Common myeloid progenitor, CD34-positive (primary cell): ENCODE results near the gene SCAPER.

Source experiments
- CTCF ChIA-PET: fragments of 350-600 bp; sonication (Branson Sonifier 250); formaldehyde crosslinking; loops from one replicate; lab custom pipeline; 2021; ENCODE audit warnings: antibody characterized with exemption; lab: Charles Lee
- POLR2A ChIA-PET: fragments of 350-600 bp; sonication (Branson Sonifier 250); formaldehyde crosslinking; loops from one replicate; lab custom pipeline; 2021; ENCODE audit warnings: antibody characterized with exemption; lab: Charles Lee
- DNase-seq, 3 donors: peaks; one replicate each; pipeline versions ENCODE4 v3.0.0 to v3.0.0-alpha.2; 2013
- H3K27ac ChIP-seq, 2 experiments: 1 replicate in 1 of 2; 2 replicates in 1 of 2; pipeline ENCODE4 v1.7.0; 2013; ENCODE audit warnings: inconsistent platforms in 2 of 2, low read length in 2 of 2, mild to moderate bottlenecking in 2 of 2, low read depth in 1 of 2, moderate library complexity in 1 of 2; ENCODE audit not compliant: severe bottlenecking in 2 of 2, insufficient read depth in 1 of 2, poor library complexity in 1 of 2
- H3K27me3 ChIP-seq, 5 experiments: replicated peaks in 2 of 5; 1 replicate in 3 of 5; 2 replicates in 2 of 5; pipeline versions ENCODE4 v1.6.1 to v1.7.0; 2013; ENCODE audit warnings: low read length in 4 of 5, mild to moderate bottlenecking in 2 of 5, moderate library complexity in 2 of 5, inconsistent platforms in 1 of 5; ENCODE audit not compliant: insufficient read depth in 5 of 5, control insufficient read depth in 4 of 5
- H3K36me3 ChIP-seq, 4 experiments: 1 replicate in 2 of 4; 2 replicates in 2 of 4; pipeline versions ENCODE4 v1.6.1 to v1.7.0; 2013; ENCODE audit warnings: low read length in 3 of 4, control low read depth in 1 of 4, mild to moderate bottlenecking in 1 of 4; ENCODE audit not compliant: control insufficient read depth in 4 of 4, insufficient read depth in 4 of 4
- H3K4me1 ChIP-seq, 4 experiments: 1 replicate in 3 of 4; 2 replicates in 1 of 4; pipeline versions ENCODE4 v1.6.1 to v1.7.1; 2013; ENCODE audit warnings: low read length in 3 of 4, mild to moderate bottlenecking in 3 of 4, control low read depth in 1 of 4, inconsistent platforms in 1 of 4, moderate library complexity in 1 of 4; ENCODE audit not compliant: control insufficient read depth in 4 of 4, insufficient read depth in 4 of 4; ENCODE audit errors: control extremely low read depth in 1 of 4
- H3K4me3 ChIP-seq, 7 experiments: 1 replicate in 4 of 7; 2 replicates in 3 of 7; pipeline versions ENCODE4 v1.5.1 to v1.7.0; 2013; ENCODE audit warnings: mild to moderate bottlenecking in 7 of 7, low read length in 6 of 7, moderate library complexity in 6 of 7, inconsistent platforms in 2 of 7, low read depth in 2 of 7, control low read depth in 1 of 7; ENCODE audit not compliant: insufficient read depth in 4 of 7, control insufficient read depth in 1 of 7; ENCODE audit errors: extremely low read depth in 1 of 7
- H3K9me3 ChIP-seq, 5 experiments: 1 replicate in 4 of 5; 2 replicates in 1 of 5; pipeline versions ENCODE4 v1.6.1 to v1.7.1; 2013; ENCODE audit warnings: low read length in 4 of 5, mild to moderate bottlenecking in 2 of 5, inconsistent platforms in 1 of 5, low read depth in 1 of 5, moderate library complexity in 1 of 5; ENCODE audit not compliant: control insufficient read depth in 4 of 5, insufficient read depth in 2 of 5; ENCODE audit errors: control extremely low read depth in 1 of 5
- WGBS: methylation state at CpG from one replicate; pipeline ENCODE4 v1.1.5; 2013; ENCODE audit not compliant: insufficient coverage; 5-methylcytosine and 5-hydroxymethylcytosine counted together

Gene SCAPER

GRCh38 chr15:76349301-76350070, 555.7 kb downstream of the SCAPER start:
- POLR2A ChIA-PET, result no interaction called here
- CTCF ChIA-PET, result interaction anchor here (0.7 to 1.4 kb wide), 2 partner anchors 9 to 13 kb away, joined by 3 to 4 read pairs; partner anchors contain the start of gene ISL2
- H3K36me3 ChIP-seq, result peaks cover 0 to 3% (median 0%) of the 10 kb centered on the region in 4 experiments
- H3K9me3 ChIP-seq, result no peaks in the 10 kb centered on the region
- no CpG with 5 or more reads among the region's 1 CpG for WGBS
- H3K27me3 ChIP-seq, result peaks cover 23 to 58% (median 31%) of the 10 kb centered on the region in 5 experiments
- peaks cover 0 to 19% (median 18%) of the 10 kb centered on the region in 4 experiments for H3K4me1 ChIP-seq
- no peak for DNase-seq
- no peak overlapping the region for H3K27ac ChIP-seq
- no peak overlapping the region for H3K4me3 ChIP-seq

DNA sequence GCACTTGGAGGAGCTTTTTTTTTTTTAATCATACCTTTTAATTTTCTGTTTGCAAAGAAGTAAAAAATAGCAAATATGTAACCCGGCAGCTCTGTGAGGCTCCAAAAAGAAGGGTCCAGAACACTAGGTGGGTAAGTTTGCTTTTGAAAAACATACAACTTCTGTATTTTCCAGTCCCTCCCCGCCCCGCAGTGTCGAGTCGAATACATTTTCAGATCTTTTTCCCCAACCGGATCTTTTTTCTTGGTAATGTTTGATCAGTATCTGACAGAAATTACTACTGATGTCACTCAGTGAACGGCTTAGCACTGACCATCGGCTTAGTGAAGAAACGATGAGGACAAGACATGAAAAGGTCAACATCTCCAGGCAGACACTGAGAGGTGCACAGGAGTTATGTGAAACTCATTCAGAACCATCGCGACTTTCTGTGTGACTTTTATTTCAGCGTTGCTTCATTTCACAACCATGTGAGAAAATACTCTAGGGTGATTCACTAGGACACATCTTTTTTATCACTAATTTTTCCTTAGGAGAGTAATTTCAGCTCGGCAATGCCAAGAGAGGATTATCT, 557.6 kb downstream of the SCAPER start:
- WGBS, result 43% methylated on average over 8 of the region's 13 CpGs

DNA sequence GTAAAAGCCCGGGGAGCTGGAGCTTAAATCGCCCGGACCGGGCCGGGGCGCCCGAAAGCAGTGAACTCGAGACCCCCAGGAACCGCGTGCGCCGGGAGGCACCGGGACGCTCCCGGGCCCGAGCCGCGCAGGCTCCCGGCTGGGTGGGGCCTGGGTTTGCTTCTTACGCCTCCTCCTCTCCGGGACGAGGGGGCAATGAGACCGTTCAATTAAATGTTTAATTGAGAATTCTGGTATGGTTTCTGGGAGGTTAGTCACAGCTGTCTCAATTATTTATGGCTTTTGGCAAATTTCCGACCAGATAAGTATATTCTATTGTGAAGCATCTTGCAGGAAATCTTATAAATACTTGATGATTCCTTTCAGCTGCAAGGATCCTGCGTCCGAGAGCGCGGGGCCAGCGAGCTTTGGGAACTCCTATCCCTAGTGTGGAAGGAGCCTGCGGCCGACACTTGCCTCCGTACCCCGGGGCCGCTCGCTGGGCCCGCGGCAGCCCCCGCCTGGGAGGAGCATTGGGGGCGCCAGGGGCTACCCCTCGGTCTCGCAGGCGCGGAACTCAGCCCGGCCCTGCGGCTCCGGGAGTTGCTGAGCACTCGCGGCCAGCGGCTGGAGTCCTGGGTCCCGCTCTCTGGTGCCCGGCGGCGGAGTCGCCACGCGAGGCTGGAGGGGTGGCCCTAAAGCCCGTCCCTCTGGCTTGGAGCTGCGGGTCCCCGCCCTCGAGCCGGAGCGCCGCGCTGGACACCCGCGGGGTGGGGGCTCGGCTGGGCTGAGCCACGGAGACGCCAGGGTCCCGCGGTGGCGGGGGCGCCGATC, 558.3 kb downstream of the SCAPER start:
- H3K27me3 ChIP-seq, result peaks cover 30 to 83% (median 47%) of the 10 kb centered on the region in 5 experiments
- ChIA-PET CTCF (interaction anchor here (3.0 to 4.1 kb wide), 3 partner anchors 8 to 17 kb away, joined by 8 to 28 read pairs (median 13); partner anchors contain the start of gene ISL2), POLR2A (no interaction called here)

More for the DNA sequence above, 557.6 kb downstream of the SCAPER start:
- Histone ChIP-seq H3K4me1 (peaks cover 0 to 27% (median 24%) of the 10 kb centered on the region in 4 experiments), H3K27me3 (peaks cover 30 to 78% (median 43%) of the 10 kb centered on the region in 5 experiments), H3K4me3 (peak overlapping the region in 1 of 7 experiments; percentile 43), H3K27ac (no peak overlapping the region), H3K9me3 (no peaks in the 10 kb centered on the region), H3K36me3 (peaks cover 0 to 3% (median 0%) of the 10 kb centered on the region in 4 experiments)
- CTCF ChIA-PET, result interaction anchor here (3.0 to 4.1 kb wide), 3 partner anchors 8 to 17 kb away, joined by 8 to 28 read pairs (median 13); partner anchors contain the start of gene ISL2
- POLR2A ChIA-PET, result no interaction called here
- peak in 2 of 3 donors; percentile 29 to 40 for DNase-seq

DNA sequence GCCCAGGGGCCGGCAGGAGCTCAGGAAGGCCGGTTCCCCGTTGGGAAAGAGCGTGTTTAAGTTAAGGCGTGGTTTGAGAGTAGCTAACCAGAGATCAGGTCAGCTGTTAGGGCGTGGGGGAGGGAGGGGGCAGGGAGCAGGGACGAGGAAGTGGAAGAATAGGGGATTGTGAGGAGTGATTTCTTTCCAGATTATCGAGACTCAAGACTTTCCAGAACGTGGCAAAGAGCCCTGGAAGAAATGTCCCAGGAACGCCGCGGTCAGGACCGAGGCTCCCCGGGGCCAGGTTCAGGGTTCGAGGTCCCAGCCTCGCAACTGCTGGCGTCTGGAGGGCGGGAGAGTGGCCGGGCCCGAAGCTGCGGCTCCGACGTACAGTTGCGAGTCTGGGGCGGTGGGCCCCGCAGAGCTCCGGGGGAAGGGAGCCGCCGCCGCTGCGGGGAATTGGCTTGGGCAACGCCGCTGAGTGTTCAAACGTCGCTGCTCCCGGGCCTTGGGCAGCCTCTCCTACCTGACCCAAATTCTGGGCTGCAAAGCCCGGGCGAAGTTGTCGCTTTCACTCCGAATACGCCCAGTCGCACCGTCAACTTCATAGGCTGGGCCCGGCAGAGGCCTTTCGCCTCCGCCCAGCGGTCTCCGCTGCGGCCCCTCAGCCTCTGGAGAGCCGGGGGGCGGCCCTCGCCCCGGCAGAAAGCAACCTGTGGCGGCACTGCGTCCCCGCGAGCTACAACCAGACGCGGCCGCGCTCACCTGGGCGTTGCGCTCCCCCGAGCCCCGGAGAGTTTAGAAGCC, 559.1 kb downstream of the SCAPER start:
- Histone ChIP-seq H3K4me3 (peak overlapping the region in 6 of 7 experiments; percentile 30 to 64 (median 46)), H3K27me3 (peaks cover 30 to 91% (median 50%) of the 10 kb centered on the region in 5 experiments), H3K36me3 (peaks cover 0 to 3% (median 0%) of the 10 kb centered on the region in 4 experiments), H3K9me3 (no peaks in the 10 kb centered on the region), H3K4me1 (peaks cover 0 to 39% (median 35%) of the 10 kb centered on the region in 4 experiments), H3K27ac (no peak overlapping the region)
- CTCF ChIA-PET, result interaction anchor here (2.1 to 4.1 kb wide), 4 partner anchors 9 to 56 kb away, joined by 7 to 28 read pairs (median 10); partner anchors contain the start of gene ISL2
- WGBS, result 2% methylated on average over 50 of the region's 65 CpGs
- DNase-seq, result peak in 2 of 3 donors; percentile 22 to 44
- POLR2A ChIA-PET, result no interaction called here

More for the DNA sequence above, 558.3 kb downstream of the SCAPER start:
- peaks cover 0 to 31% (median 27%) of the 10 kb centered on the region in 4 experiments for H3K4me1 ChIP-seq
- no peaks in the 10 kb centered on the region for H3K9me3 ChIP-seq
- peak overlapping the region in 6 of 7 experiments; percentile 10 to 64 (median 46) for H3K4me3 ChIP-seq
- peaks cover 0 to 3% (median 0%) of the 10 kb centered on the region in 4 experiments for H3K36me3 ChIP-seq
- WGBS, result 3% methylated on average over 54 of the region's 74 CpGs
- peak in 2 of 3 donors; percentile 74 to 76 for DNase-seq
- H3K27ac ChIP-seq, result no peak overlapping the region

- H3K4me3 ChIP-seq, result no peak overlapping the region
- no peak overlapping the region for H3K27ac ChIP-seq
Observed at GRCh38 chr15:76345583-76345879, 559.6 kb downstream of the SCAPER start.

More at GRCh38 chr15:76345583-76345879, 559.6 kb downstream of the SCAPER start:
- peak in 1 of 3 donors; percentile 13 for DNase-seq
- Histone ChIP-seq H3K9me3 (no peaks in the 10 kb centered on the region), H3K4me1 (peaks cover 0 to 44% (median 40%) of the 10 kb centered on the region in 4 experiments), H3K27me3 (peaks cover 30 to 94% (median 53%) of the 10 kb centered on the region in 5 experiments), H3K36me3 (peaks cover 0 to 3% (median 0%) of the 10 kb centered on the region in 4 experiments)
- ChIA-PET CTCF (interaction anchor here (0.9 to 4.1 kb wide), 5 partner anchors 10 to 55 kb away, joined by 3 to 28 read pairs (median 8); partner anchors contain the start of gene ISL2), POLR2A (no interaction called here)
- WGBS, result 17% methylated on average over 7 of the region's 7 CpGs
